ENCODE results near the gene CTNNA2. TPM values are rescaled to one million over a fixed set of nuclear protein-coding genes. Genes with fewer than 3 reads are reported as not detected.
A peak's percentile ranks its signal among the peaks of the same experiment; 100 is the strongest.

The CTNNA2 gene
- polyA plus RNA-seq, 1 of the 3 experiments (the other 2 are of a cell fraction): 0.30 TPM

DNA sequence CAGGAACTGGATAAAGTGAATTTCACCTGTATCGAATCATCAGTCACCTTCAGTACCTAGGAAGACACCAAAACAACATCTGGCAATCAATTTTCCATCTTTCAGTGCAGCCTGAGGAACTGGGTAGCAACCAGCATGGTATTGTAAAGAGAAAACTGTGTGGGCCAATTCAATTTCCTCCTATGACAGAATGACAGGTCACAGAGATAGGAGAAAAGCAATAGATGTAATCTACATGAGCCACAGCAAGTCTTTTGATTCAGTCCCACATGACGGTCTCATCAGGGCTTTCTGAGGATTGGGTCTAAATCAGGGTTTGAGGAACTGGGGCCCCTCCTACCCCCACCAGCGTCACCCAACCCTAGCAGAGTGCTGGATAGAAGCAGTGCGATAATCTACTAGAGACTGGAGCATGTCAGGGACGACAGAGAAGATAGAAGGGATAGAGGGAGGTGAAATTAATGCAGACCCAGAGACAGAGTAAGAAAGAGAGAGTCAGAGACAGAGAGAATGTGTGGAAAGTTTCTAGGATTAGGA lies 523.0 kb downstream of the CTNNA2 start:
- WGBS (ENCODE audit: low lambda C conversion rate): 25% methylated on average over 5 of the region's 5 CpGs
- H3K4me2 ChIP-seq: no peak overlapping the region
- TF ChIP-seq, protein P1, sequence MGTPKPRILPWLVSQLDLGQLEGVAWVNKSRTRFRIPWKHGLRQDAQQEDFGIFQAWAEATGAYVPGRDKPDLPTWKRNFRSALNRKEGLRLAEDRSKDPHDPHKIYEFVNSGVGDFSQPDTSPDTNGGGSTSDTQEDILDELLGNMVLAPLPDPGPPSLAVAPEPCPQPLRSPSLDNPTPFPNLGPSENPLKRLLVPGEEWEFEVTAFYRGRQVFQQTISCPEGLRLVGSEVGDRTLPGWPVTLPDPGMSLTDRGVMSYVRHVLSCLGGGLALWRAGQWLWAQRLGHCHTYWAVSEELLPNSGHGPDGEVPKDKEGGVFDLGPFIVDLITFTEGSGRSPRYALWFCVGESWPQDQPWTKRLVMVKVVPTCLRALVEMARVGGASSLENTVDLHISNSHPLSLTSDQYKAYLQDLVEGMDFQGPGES (IDR thresholded peaks at IDR 0.05; ENCODE audit: low read depth, low read length): no peak
- TF ChIP-seq RCOR1 (IDR thresholded peaks at IDR 0.05; ENCODE audit: low read length) (peak; percentile 58; the same call in 1 of the 2 replicates), GATA2 (CRISPR knock-in tag; IDR thresholded peaks at IDR 0.05) (peak; percentile 89), EP300 (IDR thresholded peaks at IDR 0.05; ENCODE audit: borderline replicate concordance in 1 of 2, low read depth in 1 of 2, low read length in 1 of 2) (peak in 1 of 2 experiments; percentile 73; a peak in 2 of 4 replicates)
- H3K9ac ChIP-seq: no peak overlapping the region
- ChIA-PET CTCF (interaction anchor here (1.5 kb wide), 1 partner anchor 37 kb away, joined by 7 read pairs; no protein-coding TSS in a partner anchor), POLR2A (no interaction called here)
- H3K4me3 ChIP-seq (ENCODE audit: low read depth in 2 of 2, low read length in 1 of 2): no peak overlapping the region
- no peaks in the 10 kb centered on the region for H3K27me3 ChIP-seq (ENCODE audit: insufficient read depth)
- peak; percentile 38 for DNase-seq
- H3K4me1 ChIP-seq (ENCODE audit: control insufficient read depth in 1 of 2, insufficient read depth in 2 of 2, low read depth in 1 of 2, low read length in 1 of 2): peaks cover 0 to 9% of the 10 kb centered on the region in 2 experiments; a peak in 2 of 4 replicates
- H3K9me3 ChIP-seq: no peaks in the 10 kb centered on the region
- H4K20me1 ChIP-seq (ENCODE audit: insufficient read depth): no peaks in the 10 kb centered on the region
- H3K79me2 ChIP-seq (ENCODE audit: insufficient read depth): no peaks in the 10 kb centered on the region
- no peaks in the 10 kb centered on the region for H3K36me3 ChIP-seq (replicated peaks in 1 of 2; ENCODE audit: control insufficient read depth in 1 of 2, insufficient read depth in 2 of 2, low read length in 1 of 2)
- no peaks in the 10 kb centered on the region for H3K9me2 ChIP-seq
- no peak overlapping the region for H3K27ac ChIP-seq (ENCODE audit: low read depth in 2 of 2, low read length in 1 of 2)
- no peak overlapping the region for H2AFZ ChIP-seq (ENCODE audit: low read depth)
- H3F3A ChIP-seq (replicated peaks; ENCODE audit: insufficient read depth): no peaks in the 10 kb centered on the region

DNA sequence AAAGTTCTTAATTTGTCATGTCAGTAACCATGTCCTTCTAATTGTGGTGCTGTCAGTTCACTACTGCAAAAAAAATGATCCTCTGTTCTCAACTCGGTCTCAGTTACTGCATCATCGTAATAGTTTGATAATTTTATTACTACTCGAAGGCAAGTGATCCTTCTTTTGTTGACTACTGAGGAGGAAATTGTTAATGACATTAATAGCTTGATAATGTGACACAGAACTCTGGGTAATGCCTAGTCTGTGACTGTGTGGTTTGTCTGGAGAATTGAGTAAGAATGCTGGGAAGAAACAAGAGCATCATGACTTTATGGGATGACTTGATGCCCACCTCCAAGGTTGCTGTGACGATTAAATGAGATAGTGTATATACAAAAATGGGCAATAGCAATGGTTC lies 524.5 kb downstream of the CTNNA2 start:
- no peak overlapping the region for H3K4me2 ChIP-seq
- H3K79me2 ChIP-seq (ENCODE audit: insufficient read depth): no peaks in the 10 kb centered on the region
- H2AFZ ChIP-seq (ENCODE audit: low read depth): no peak overlapping the region
- POLR2A ChIA-PET: no interaction called here
- H3K4me3 ChIP-seq (ENCODE audit: low read depth in 2 of 2, low read length in 1 of 2): no peak overlapping the region
- no peaks in the 10 kb centered on the region for H3F3A ChIP-seq (replicated peaks; ENCODE audit: insufficient read depth)
- peaks cover 0 to 9% of the 10 kb centered on the region in 2 experiments; a peak in 2 of 4 replicates for H3K4me1 ChIP-seq (ENCODE audit: control insufficient read depth in 1 of 2, insufficient read depth in 2 of 2, low read depth in 1 of 2, low read length in 1 of 2)
- no peaks in the 10 kb centered on the region for H3K27me3 ChIP-seq (ENCODE audit: insufficient read depth)
- H3K27ac ChIP-seq (ENCODE audit: low read depth in 2 of 2, low read length in 1 of 2): no peak overlapping the region
- no peak overlapping the region for H3K9ac ChIP-seq
- WGBS (ENCODE audit: low lambda C conversion rate): 21% methylated on average over 4 of the region's 4 CpGs
- H3K36me3 ChIP-seq (replicated peaks in 1 of 2; ENCODE audit: control insufficient read depth in 1 of 2, insufficient read depth in 2 of 2, low read length in 1 of 2): no peaks in the 10 kb centered on the region
- CTCF ChIA-PET: interaction anchor here (1.5 kb wide), 1 partner anchor 36 kb away, joined by 7 read pairs; no protein-coding TSS in a partner anchor
- H3K9me3 ChIP-seq: no peaks in the 10 kb centered on the region
- no peaks in the 10 kb centered on the region for H4K20me1 ChIP-seq (ENCODE audit: insufficient read depth)
- DNase-seq: no peak
- H3K9me2 ChIP-seq: no peaks in the 10 kb centered on the region
- TF ChIP-seq EP300 (IDR thresholded peaks at IDR 0.05; ENCODE audit: borderline replicate concordance in 1 of 2, low read depth in 1 of 2, low read length in 1 of 2) (peak in 1 of 2 experiments; percentile 36; a peak in 1 of 4 replicates), NRF1 (IDR thresholded peaks at IDR 0.05; ENCODE audit: low read depth, low read length) (no peak)

DNA sequence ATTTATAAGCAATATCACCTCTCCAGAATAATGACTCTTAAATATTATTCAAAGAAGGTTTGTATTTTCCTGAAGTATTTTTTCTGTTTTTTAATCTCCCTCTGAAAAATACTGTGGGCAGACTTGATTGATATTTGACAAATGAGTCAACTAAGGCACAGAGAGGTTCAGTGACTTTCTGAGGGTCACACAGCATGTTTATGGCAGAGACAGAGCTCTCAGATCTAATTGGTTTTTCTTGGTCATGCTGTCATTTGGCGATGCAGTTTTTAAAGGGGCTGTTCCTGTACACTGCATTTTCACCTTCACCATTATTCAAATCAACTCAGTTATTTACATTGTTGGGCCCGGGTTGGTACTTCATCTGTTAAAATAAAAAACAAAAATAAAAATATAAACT lies 527.4 kb downstream of the CTNNA2 start:
- H4K20me1 ChIP-seq (ENCODE audit: insufficient read depth): no peaks in the 10 kb centered on the region
- no peak overlapping the region for H2AFZ ChIP-seq (ENCODE audit: low read depth)
- 42% methylated on average over 2 of the region's 2 CpGs for WGBS (ENCODE audit: low lambda C conversion rate)
- no peaks in the 10 kb centered on the region for H3F3A ChIP-seq (replicated peaks; ENCODE audit: insufficient read depth)
- ChIA-PET CTCF (interaction anchor here (1.1 kb wide), 1 partner anchor 9 kb away, joined by 3 read pairs; no protein-coding TSS in a partner anchor), POLR2A (no interaction called here)
- H3K9me3 ChIP-seq: no peaks in the 10 kb centered on the region
- no peaks in the 10 kb centered on the region for H3K9me2 ChIP-seq
- H3K36me3 ChIP-seq (replicated peaks in 1 of 2; ENCODE audit: control insufficient read depth in 1 of 2, insufficient read depth in 2 of 2, low read length in 1 of 2): no peaks in the 10 kb centered on the region
- no peak overlapping the region for H3K9ac ChIP-seq
- no peak overlapping the region for H3K4me3 ChIP-seq (ENCODE audit: low read depth in 2 of 2, low read length in 1 of 2)
- peaks cover 0 to 9% of the 10 kb centered on the region in 2 experiments; a peak in 2 of 4 replicates for H3K4me1 ChIP-seq (ENCODE audit: control insufficient read depth in 1 of 2, insufficient read depth in 2 of 2, low read depth in 1 of 2, low read length in 1 of 2)
- H3K4me2 ChIP-seq: no peak overlapping the region
- no peak for DNase-seq
- no peaks in the 10 kb centered on the region for H3K79me2 ChIP-seq (ENCODE audit: insufficient read depth)
- H3K27ac ChIP-seq (ENCODE audit: low read depth in 2 of 2, low read length in 1 of 2): no peak overlapping the region
- no peaks in the 10 kb centered on the region for H3K27me3 ChIP-seq (ENCODE audit: insufficient read depth)
- no peak for TF ChIP-seq EZH2phosphoT487 (IDR thresholded peaks at IDR 0.05; ENCODE audit: borderline replicate concordance, low read depth)
- no peak for TF ChIP-seq RFX5 (IDR thresholded peaks at IDR 0.05; ENCODE audit: low read length)
- TF ChIP-seq, protein P2, sequence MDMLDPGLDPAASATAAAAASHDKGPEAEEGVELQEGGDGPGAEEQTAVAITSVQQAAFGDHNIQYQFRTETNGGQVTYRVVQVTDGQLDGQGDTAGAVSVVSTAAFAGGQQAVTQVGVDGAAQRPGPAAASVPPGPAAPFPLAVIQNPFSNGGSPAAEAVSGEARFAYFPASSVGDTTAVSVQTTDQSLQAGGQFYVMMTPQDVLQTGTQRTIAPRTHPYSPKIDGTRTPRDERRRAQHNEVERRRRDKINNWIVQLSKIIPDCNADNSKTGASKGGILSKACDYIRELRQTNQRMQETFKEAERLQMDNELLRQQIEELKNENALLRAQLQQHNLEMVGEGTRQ (IDR thresholded peaks at IDR 0.05; ENCODE audit: borderline replicate concordance, low read depth, low read length): no peak
- TF ChIP-seq FOXM1 (IDR thresholded peaks at IDR 0.05; ENCODE audit: low read depth): no peak
- TF ChIP-seq TAF1 (IDR thresholded peaks at IDR 0.05; ENCODE audit: borderline replicate concordance, low read depth, low read length): no peak
- no peak for TF ChIP-seq ELF1 (IDR thresholded peaks at IDR 0.05)
- TF ChIP-seq POLR2AphosphoS5 (IDR thresholded peaks at IDR 0.05; ENCODE audit: low read depth, low read length): no peak
- no peak for TF ChIP-seq JUND (IDR thresholded peaks at IDR 0.05)
- TF ChIP-seq SIN3A (IDR thresholded peaks at IDR 0.05; ENCODE audit: borderline replicate concordance, low read depth, low read length): no peak
- no peak for TF ChIP-seq FOSL2 (IDR thresholded peaks at IDR 0.05; ENCODE audit: borderline replicate concordance, low read depth)
- TF ChIP-seq, protein P3, sequence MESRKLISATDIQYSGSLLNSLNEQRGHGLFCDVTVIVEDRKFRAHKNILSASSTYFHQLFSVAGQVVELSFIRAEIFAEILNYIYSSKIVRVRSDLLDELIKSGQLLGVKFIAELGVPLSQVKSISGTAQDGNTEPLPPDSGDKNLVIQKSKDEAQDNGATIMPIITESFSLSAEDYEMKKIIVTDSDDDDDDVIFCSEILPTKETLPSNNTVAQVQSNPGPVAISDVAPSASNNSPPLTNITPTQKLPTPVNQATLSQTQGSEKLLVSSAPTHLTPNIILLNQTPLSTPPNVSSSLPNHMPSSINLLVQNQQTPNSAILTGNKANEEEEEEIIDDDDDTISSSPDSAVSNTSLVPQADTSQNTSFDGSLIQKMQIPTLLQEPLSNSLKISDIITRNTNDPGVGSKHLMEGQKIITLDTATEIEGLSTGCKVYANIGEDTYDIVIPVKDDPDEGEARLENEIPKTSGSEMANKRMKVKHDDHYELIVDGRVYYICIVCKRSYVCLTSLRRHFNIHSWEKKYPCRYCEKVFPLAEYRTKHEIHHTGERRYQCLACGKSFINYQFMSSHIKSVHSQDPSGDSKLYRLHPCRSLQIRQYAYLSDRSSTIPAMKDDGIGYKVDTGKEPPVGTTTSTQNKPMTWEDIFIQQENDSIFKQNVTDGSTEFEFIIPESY (IDR thresholded peaks at IDR 0.05; ENCODE audit: borderline replicate concordance, low read depth): no peak
- TF ChIP-seq NFIC (IDR thresholded peaks at IDR 0.05; ENCODE audit: borderline replicate concordance): no peak
- TF ChIP-seq FOXJ3 (CRISPR knock-in tag; IDR thresholded peaks at IDR 0.05): no peak
- no peak for TF ChIP-seq RXRA (IDR thresholded peaks at IDR 0.05; ENCODE audit: borderline replicate concordance, low read depth)

Data from SK-N-SH (cell line).